ENCODE measurements around the gene GBE1. TPM values are rescaled to one million over a fixed set of nuclear protein-coding genes. Genes with fewer than 3 reads are reported as not detected.
"Not testable (repeated sequence)": the region's sequence is repeated elsewhere in the genome, so short reads cannot be mapped to it uniquely, and the experiment has no call there.

Gene GBE1
- total and polyA plus RNA-seq, 7 donors, result 99.7 to 290 (median 194) TPM

- Histone ChIP-seq H3K9me3 (no peaks in the 10 kb centered on the region), H3K4me3 (peak overlapping the region; percentile 64), H3K36me3 (ENCODE audit: insufficient read depth in 1 of 2, low read depth in 1 of 2) (peaks cover 5 to 24% of the 10 kb centered on the region in 2 donors), H3K4me1 (peaks cover 59% of the 10 kb centered on the region), H3K27ac (peak overlapping the region; percentile 92), H3K27me3 (ENCODE audit: insufficient read depth in 3 of 3, low read length in 2 of 3) (no peaks in the 10 kb centered on the region)
- ATAC-seq (no peak), DNase-seq (no peak)
- 11 to 18% (median 13%) methylated on average over 6 of the region's 6 CpGs for WGBS, 3 donors
- intact Hi-C loops (cut with DNase I), result loop anchor here in 1 of 2 donors (2.0 to 5.0 kb wide), 2 partner anchors 17 to 60 kb away; no protein-coding TSS in a partner anchor
- TF ChIP-seq CTCF (IDR thresholded peaks at IDR 0.05), result no peak
These were observed 597 bp upstream of the GBE1 start for GRCh38 chr3:81761904-81762580.

- intact Hi-C loops (cut with DNase I), result loop anchor here in 1 of 2 donors (2.0 to 5.0 kb wide), 2 partner anchors 15 to 62 kb away; no protein-coding TSS in a partner anchor
- ATAC-seq (no peak), DNase-seq (no peak)
- Histone ChIP-seq H3K9me3 (peaks cover 5% of the 10 kb centered on the region), H3K27me3 (ENCODE audit: insufficient read depth in 3 of 3, low read length in 2 of 3) (no peaks in the 10 kb centered on the region), H3K36me3 (ENCODE audit: insufficient read depth in 1 of 2, low read depth in 1 of 2) (peaks cover 9 to 42% of the 10 kb centered on the region in 2 donors), H3K27ac (peak overlapping the region; percentile 92), H3K4me1 (peaks cover 73% of the 10 kb centered on the region), H3K4me3 (peak overlapping the region; percentile 64)
- TF ChIP-seq CTCF (IDR thresholded peaks at IDR 0.05), result no peak
- WGBS, 3 donors, result 9 to 19% (median 12%) methylated on average over 3 of the region's 3 CpGs
These were observed 1.2 kb downstream of the GBE1 start for GRCh38 chr3:81760215-81760614.

- H3K27ac ChIP-seq, result peak overlapping the region; percentile 92
- H3K9me3 ChIP-seq, result peaks cover 10% of the 10 kb centered on the region
- peaks cover 9 to 44% of the 10 kb centered on the region in 2 donors for H3K36me3 ChIP-seq (ENCODE audit: insufficient read depth in 1 of 2, low read depth in 1 of 2)
- H3K27me3 ChIP-seq (ENCODE audit: insufficient read depth in 3 of 3, low read length in 2 of 3); ATAC-seq; intact Hi-C loops (cut with DNase I); DNase-seq: not testable (repeated sequence)
- 80 to 95% (median 85%) methylated on average over 4 of the region's 4 CpGs for WGBS, 3 donors
- peak overlapping the region; percentile 64 for H3K4me3 ChIP-seq
- peaks cover 66% of the 10 kb centered on the region for H3K4me1 ChIP-seq
These were observed 2.7 kb downstream of the GBE1 start for GRCh38 chr3:81758771-81759170.

GRCh38 chr3:81758275-81758674 is 3.2 kb downstream of the GBE1 start:
- H3K4me1 ChIP-seq, result peaks cover 66% of the 10 kb centered on the region
- H3K27me3 ChIP-seq (ENCODE audit: insufficient read depth in 3 of 3, low read length in 2 of 3), result no peaks in the 10 kb centered on the region
- 32 to 49% (median 41%) methylated on average over 1 of the region's 1 CpG for WGBS, 3 donors
- peaks cover 10% of the 10 kb centered on the region for H3K9me3 ChIP-seq
- peak overlapping the region; percentile 64 for H3K4me3 ChIP-seq
- intact Hi-C loops (cut with DNase I), result no loop called here
- DNase-seq, result no peak
- peaks cover 11 to 49% of the 10 kb centered on the region in 2 donors for H3K36me3 ChIP-seq (ENCODE audit: insufficient read depth in 1 of 2, low read depth in 1 of 2)
- no peak for ATAC-seq
- TF ChIP-seq CTCF (IDR thresholded peaks at IDR 0.05), result no peak
- H3K27ac ChIP-seq, result peak overlapping the region; percentile 92

GRCh38 chr3:81753416-81754027 is 7.9 kb downstream of the GBE1 start:
- DNase-seq, result no peak
- peak overlapping the region; percentile 92 for H3K27ac ChIP-seq
- H3K9me3 ChIP-seq, result peaks cover 10% of the 10 kb centered on the region
- peak overlapping the region; percentile 28 for H3K4me3 ChIP-seq
- ATAC-seq, result peak in 3 of 4 donors; percentile 14 to 31 (median 29)
- H3K4me1 ChIP-seq, result peaks cover 81% of the 10 kb centered on the region
- intact Hi-C loops (cut with DNase I), result no loop called here
- 46 to 59% (median 50%) methylated on average over 2 of the region's 2 CpGs for WGBS, 3 donors
- H3K27me3 ChIP-seq (ENCODE audit: insufficient read depth in 3 of 3, low read length in 2 of 3), result no peaks in the 10 kb centered on the region
- H3K36me3 ChIP-seq (ENCODE audit: insufficient read depth in 1 of 2, low read depth in 1 of 2), result peaks cover 17 to 72% of the 10 kb centered on the region in 2 donors
- no peak for TF ChIP-seq CTCF (IDR thresholded peaks at IDR 0.05)

All from psoas muscle (tissue), 8 donors.